ENCODE data around the gene UBE2C.

GRCh38 chr20:45827712-45828111 is 15.3 kb downstream of the UBE2C start:
- TF ChIP-seq CTCF (conservative IDR thresholded peaks at IDR 0.05) (no peak), ZFX (IDR thresholded peaks at IDR 0.05) (no peak)
